Parathyroid adenoma (tissue), 2 donors: Measurements from ENCODE around the gene KRT73.

Experiments
- H2AFZ ChIP-seq: fragments of 300-600 bp; sonication (generic); one replicate; pipeline ENCODE4 v1.7.0; 2017; ENCODE audit warnings: antibody characterized with exemption, mild to moderate bottlenecking
- H3K27ac ChIP-seq: fragments of 300-600 bp; sonication (generic); one replicate; pipeline ENCODE4 v1.7.0; 2017
- H3K27me3 ChIP-seq: fragments of 300-600 bp; sonication (generic); one replicate; pipeline ENCODE4 v1.7.0; 2017; ENCODE audit warnings: low read length; ENCODE audit not compliant: control insufficient read depth, insufficient read depth
- H3K36me3 ChIP-seq: fragments of 300-600 bp; sonication (generic); one replicate; pipeline ENCODE4 v1.7.0; 2017; ENCODE audit warnings: low read length; ENCODE audit not compliant: control insufficient read depth, insufficient read depth
- H3K4me1 ChIP-seq: fragments of 300-600 bp; sonication (generic); one replicate; pipeline ENCODE4 v1.7.0; 2017; ENCODE audit warnings: control low read depth
- H3K4me2 ChIP-seq: fragments of 300-600 bp; sonication (generic); one replicate; pipeline ENCODE4 v1.7.0; 2017; ENCODE audit warnings: low read length
- H3K4me3 ChIP-seq: fragments of 300-600 bp; sonication (generic); one replicate; pipeline ENCODE4 v1.7.0; 2017; ENCODE audit warnings: low read depth, low read length
- H3K79me2 ChIP-seq: fragments of 300-600 bp; sonication (generic); one replicate; pipeline ENCODE4 v1.7.0; 2017; ENCODE audit warnings: control low read depth
- H3K9ac ChIP-seq: fragments of 300-600 bp; sonication (generic); one replicate; pipeline ENCODE4 v1.7.0; 2017; ENCODE audit warnings: mild to moderate bottlenecking
- H3K9me3 ChIP-seq: fragments of 300-600 bp; sonication (generic); one replicate; pipeline ENCODE4 v1.7.0; 2017; ENCODE audit warnings: low read length; ENCODE audit not compliant: control insufficient read depth
- CTCF ChIP-seq: fragments of 300-600 bp; sonication (generic); IDR thresholded peaks from one replicate; pipeline ENCODE4 v1.7.0; 2017; ENCODE audit warnings: antibody characterized with exemption, mild to moderate bottlenecking
- donor health status: primary hyperparathyroidism.

KRT73 gene

GRCh38 chr12:52655251-52655650 lies 36.9 kb upstream of the KRT73 start:
- H3K4me3 ChIP-seq = no peak overlapping the region
- H3K79me2 ChIP-seq = no peaks in the 10 kb centered on the region
- H3K9me3 ChIP-seq = no peaks in the 10 kb centered on the region
- H3K36me3 ChIP-seq = no peaks in the 10 kb centered on the region
- H3K27ac ChIP-seq = no peak overlapping the region
- H3K9ac ChIP-seq = no peak overlapping the region
- TF ChIP-seq CTCF = no peak
- H3K4me2 ChIP-seq = no peak overlapping the region
- H3K4me1 ChIP-seq = no peaks in the 10 kb centered on the region
- H2AFZ ChIP-seq = no peak overlapping the region
- no peaks in the 10 kb centered on the region for H3K27me3 ChIP-seq

GRCh38 chr12:52651726-52652261 lies 33.4 kb upstream of the KRT73 start, which contains the start of gene KRT2:
Gene KRT2, minus strand, starts transcription at chr12:52652211. Its CDS starts 69 bp downstream, at chr12:52652142.
- Histone ChIP-seq H3K4me3 (no peak within 1 kb of the TSS), H3K27ac (no peak within 1 kb of the TSS), H3K9me3 (no peaks in the 10 kb centered on the region), H3K27me3 (no peaks in the 10 kb centered on the region), H3K4me1 (no peaks in the 10 kb centered on the region), H2AFZ (no peak within 1 kb of the TSS), H3K9ac (no peak within 1 kb of the TSS), H3K36me3 (no peaks in the 10 kb centered on the region), H3K79me2 (no peaks in the 10 kb centered on the region), H3K4me2 (no peak within 1 kb of the TSS)
- no peak for TF ChIP-seq CTCF

GRCh38 chr12:52650520-52651081 lies 32.2 kb upstream of the KRT73 start:
- Histone ChIP-seq H3K9me3 (no peaks in the 10 kb centered on the region), H3K36me3 (no peaks in the 10 kb centered on the region), H3K27me3 (no peaks in the 10 kb centered on the region), H3K27ac (no peak overlapping the region), H3K4me3 (no peak overlapping the region), H3K79me2 (no peaks in the 10 kb centered on the region), H3K4me1 (no peaks in the 10 kb centered on the region), H3K9ac (no peak overlapping the region), H3K4me2 (no peak overlapping the region), H2AFZ (no peak overlapping the region)
- TF ChIP-seq CTCF = no peak

- no peaks in the 10 kb centered on the region for H3K79me2 ChIP-seq
- TF ChIP-seq CTCF = no peak
- H3K4me2 ChIP-seq = no peak overlapping the region
- H3K4me3 ChIP-seq = no peak overlapping the region
- no peaks in the 10 kb centered on the region for H3K4me1 ChIP-seq
- no peak overlapping the region for H3K27ac ChIP-seq
- no peak overlapping the region for H3K9ac ChIP-seq
- no peaks in the 10 kb centered on the region for H3K27me3 ChIP-seq
- H3K36me3 ChIP-seq = no peaks in the 10 kb centered on the region
- H2AFZ ChIP-seq = no peak overlapping the region
- no peaks in the 10 kb centered on the region for H3K9me3 ChIP-seq
Measured at GRCh38 chr12:52649066-52649465, 30.7 kb upstream of the KRT73 start.

- H3K36me3 ChIP-seq = no peaks in the 10 kb centered on the region
- no peaks in the 10 kb centered on the region for H3K9me3 ChIP-seq
- no peak overlapping the region for H3K9ac ChIP-seq
- H3K27ac ChIP-seq = no peak overlapping the region
- no peaks in the 10 kb centered on the region for H3K27me3 ChIP-seq
- TF ChIP-seq CTCF = no peak
- no peaks in the 10 kb centered on the region for H3K79me2 ChIP-seq
- H3K4me2 ChIP-seq = no peak overlapping the region
- H3K4me1 ChIP-seq = no peaks in the 10 kb centered on the region
- no peak overlapping the region for H2AFZ ChIP-seq
- H3K4me3 ChIP-seq = no peak overlapping the region
Measured at GRCh38 chr12:52648012-52648550, 29.7 kb upstream of the KRT73 start.
